Measurements from ENCODE around the gene ARHGDIA. TPM values are rescaled to one million over a fixed set of nuclear protein-coding genes. Genes with fewer than 3 reads are reported as not detected.
A peak's percentile ranks its signal among the peaks of the same experiment; 100 is the strongest.

The ARHGDIA gene
- total RNA-seq, 1 donor from 2014 or later: 120 TPM

DNA sequence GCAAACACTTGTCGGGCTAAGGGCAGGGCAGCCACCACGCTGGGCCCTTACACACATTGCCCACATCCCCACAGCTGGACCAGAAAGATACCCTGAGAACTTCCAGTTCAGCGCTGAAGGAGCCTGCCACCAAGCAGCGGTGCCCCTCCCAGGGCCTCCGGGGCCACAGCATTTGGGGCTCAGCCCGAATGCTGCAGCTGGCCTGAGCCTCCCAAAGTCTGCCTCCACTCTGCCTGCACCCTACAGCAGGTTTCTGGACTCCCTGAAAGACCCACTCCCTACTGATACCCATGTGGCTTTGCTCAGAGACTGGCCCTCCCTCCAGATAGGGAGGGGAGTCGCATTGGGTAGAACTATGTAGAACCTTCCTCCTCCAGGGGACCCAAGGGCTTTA is 39.6 kb downstream of the ARHGDIA start:
- no peaks in the 10 kb centered on the region for H3K27me3 ChIP-seq
- peak overlapping the region; percentile 80 for H3K27ac ChIP-seq
- H3K9me3 ChIP-seq: no peaks in the 10 kb centered on the region
- H3K4me1 ChIP-seq: peaks cover 56% of the 10 kb centered on the region
- TF ChIP-seq POLR2A (IDR thresholded peaks at IDR 0.05) (no peak), CTCF (IDR thresholded peaks at IDR 0.05) (no peak), POLR2AphosphoS5 (IDR thresholded peaks at IDR 0.05; ENCODE audit: insufficient read depth in 1 of 2, low read depth in 1 of 2) (no peak)
- peak overlapping the region in 1 of 2 donors; percentile 61 for H3K4me3 ChIP-seq
- intact Hi-C loops (cut with DNase I): no loop called here
- no peaks in the 10 kb centered on the region for H3K36me3 ChIP-seq
- no peak for DNase-seq (ENCODE audit: extremely low spot score in 2 of 2)

- intact Hi-C loops (cut with DNase I): no loop called here
- peaks cover 56% of the 10 kb centered on the region for H3K4me1 ChIP-seq
- H3K4me3 ChIP-seq: no peak overlapping the region
- no peak overlapping the region for H3K27ac ChIP-seq
- no peaks in the 10 kb centered on the region for H3K36me3 ChIP-seq
- DNase-seq (ENCODE audit: extremely low spot score in 2 of 2): no peak
- H3K9me3 ChIP-seq: no peaks in the 10 kb centered on the region
- TF ChIP-seq POLR2A (IDR thresholded peaks at IDR 0.05): no peak
- TF ChIP-seq CTCF (IDR thresholded peaks at IDR 0.05): no peak
- H3K27me3 ChIP-seq: no peaks in the 10 kb centered on the region
Observed at GRCh38 chr17:81829858-81830257, 41.3 kb downstream of the ARHGDIA start.

GRCh38 chr17:81828656-81829055 is 42.5 kb downstream of the ARHGDIA start:
- H3K4me1 ChIP-seq: peaks cover 56% of the 10 kb centered on the region
- no peak for TF ChIP-seq CTCF (IDR thresholded peaks at IDR 0.05)
- no peak for TF ChIP-seq POLR2A (IDR thresholded peaks at IDR 0.05)
- no peak for TF ChIP-seq POLR2AphosphoS5 (IDR thresholded peaks at IDR 0.05; ENCODE audit: insufficient read depth in 1 of 2, low read depth in 1 of 2)
- peaks cover 0 to 4% of the 10 kb centered on the region in 2 donors for H3K36me3 ChIP-seq
- no peak for DNase-seq (ENCODE audit: extremely low spot score in 2 of 2)
- no peak overlapping the region for H3K27ac ChIP-seq
- no peak overlapping the region for H3K4me3 ChIP-seq
- no peaks in the 10 kb centered on the region for H3K9me3 ChIP-seq
- intact Hi-C loops (cut with DNase I): no loop called here
- H3K27me3 ChIP-seq: no peaks in the 10 kb centered on the region

DNA sequence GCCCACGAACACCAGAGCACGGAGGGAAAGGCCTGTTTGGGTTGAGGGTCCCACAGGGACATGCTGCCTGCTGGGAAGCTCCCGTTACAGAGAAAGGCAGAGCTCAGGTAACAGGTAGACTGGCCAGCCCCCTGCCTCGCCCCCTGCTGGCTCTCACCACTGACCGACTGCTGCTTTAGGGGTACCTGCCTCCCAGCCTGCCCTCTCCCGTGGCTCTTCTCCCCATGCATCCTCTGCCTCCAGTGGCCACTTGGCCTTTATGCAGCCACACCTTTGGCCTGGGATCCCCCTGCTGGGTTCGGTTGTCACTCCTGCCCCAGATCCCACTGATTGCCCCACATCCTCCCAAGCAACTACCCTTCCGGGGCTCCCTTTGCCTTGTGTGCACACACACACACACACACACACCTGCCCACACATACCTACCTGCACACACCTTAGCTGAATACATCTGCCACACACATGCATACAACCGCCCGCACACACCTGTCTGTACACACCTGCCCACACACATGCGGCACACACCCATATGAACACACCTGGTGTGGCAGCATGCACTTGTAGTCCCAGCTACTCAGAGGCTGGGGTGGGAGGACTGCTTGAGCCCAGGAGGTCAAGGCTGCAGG is 45.2 kb downstream of the ARHGDIA start:
- Histone ChIP-seq H3K27ac (no peak overlapping the region), H3K27me3 (no peaks in the 10 kb centered on the region), H3K4me3 (no peak overlapping the region), H3K4me1 (peaks cover 60% of the 10 kb centered on the region), H3K36me3 (peaks cover 0 to 4% of the 10 kb centered on the region in 2 donors), H3K9me3 (no peaks in the 10 kb centered on the region)
- no peak for TF ChIP-seq CTCF (IDR thresholded peaks at IDR 0.05)
- TF ChIP-seq POLR2AphosphoS5 (IDR thresholded peaks at IDR 0.05; ENCODE audit: insufficient read depth in 1 of 2, low read depth in 1 of 2): no peak
- TF ChIP-seq POLR2A (IDR thresholded peaks at IDR 0.05): no peak
- intact Hi-C loops (cut with DNase I): no loop called here
- DNase-seq (ENCODE audit: extremely low spot score in 2 of 2): no peak

DNA sequence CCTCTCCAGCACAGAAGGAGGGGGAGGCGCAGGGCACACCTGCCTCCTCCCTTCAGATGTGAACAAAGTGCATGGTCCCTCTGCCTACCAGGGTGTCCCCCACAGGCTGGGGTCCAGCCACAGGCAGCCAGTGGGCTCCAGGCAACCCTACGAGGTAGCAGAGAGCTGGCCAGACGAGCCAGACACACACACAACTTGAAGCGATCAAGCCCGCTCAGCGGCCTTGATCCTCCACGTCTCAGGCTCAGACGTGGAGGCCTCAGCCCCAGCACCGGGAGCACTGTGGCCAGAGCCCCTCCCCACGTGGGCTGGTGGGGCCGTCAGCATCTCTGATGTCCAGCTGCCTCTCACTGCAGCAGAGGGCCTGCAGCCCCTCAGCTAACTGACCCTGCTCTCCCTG is 46.5 kb downstream of the ARHGDIA start:
- H3K27me3 ChIP-seq: no peaks in the 10 kb centered on the region
- no peak for TF ChIP-seq POLR2AphosphoS5 (IDR thresholded peaks at IDR 0.05; ENCODE audit: insufficient read depth in 1 of 2, low read depth in 1 of 2)
- TF ChIP-seq CTCF (IDR thresholded peaks at IDR 0.05): no peak
- no peak for TF ChIP-seq POLR2A (IDR thresholded peaks at IDR 0.05)
- no peaks in the 10 kb centered on the region for H3K9me3 ChIP-seq
- H3K27ac ChIP-seq: no peak overlapping the region
- H3K4me1 ChIP-seq: peaks cover 48% of the 10 kb centered on the region
- intact Hi-C loops (cut with DNase I): no loop called here
- DNase-seq (ENCODE audit: extremely low spot score in 2 of 2): no peak
- H3K4me3 ChIP-seq: no peak overlapping the region
- H3K36me3 ChIP-seq: peaks cover 0 to 4% of the 10 kb centered on the region in 2 donors

Measured in vagina (tissue), 2 donors.